ENCODE results near the gene TBC1D22A. TPM values are rescaled to one million over a fixed set of nuclear protein-coding genes. Genes with fewer than 3 reads are reported as not detected.

Gene TBC1D22A
- total RNA-seq, 3 donors from 2014 or later = 35.6 to 51.9 (median 41.8) TPM

DNA sequence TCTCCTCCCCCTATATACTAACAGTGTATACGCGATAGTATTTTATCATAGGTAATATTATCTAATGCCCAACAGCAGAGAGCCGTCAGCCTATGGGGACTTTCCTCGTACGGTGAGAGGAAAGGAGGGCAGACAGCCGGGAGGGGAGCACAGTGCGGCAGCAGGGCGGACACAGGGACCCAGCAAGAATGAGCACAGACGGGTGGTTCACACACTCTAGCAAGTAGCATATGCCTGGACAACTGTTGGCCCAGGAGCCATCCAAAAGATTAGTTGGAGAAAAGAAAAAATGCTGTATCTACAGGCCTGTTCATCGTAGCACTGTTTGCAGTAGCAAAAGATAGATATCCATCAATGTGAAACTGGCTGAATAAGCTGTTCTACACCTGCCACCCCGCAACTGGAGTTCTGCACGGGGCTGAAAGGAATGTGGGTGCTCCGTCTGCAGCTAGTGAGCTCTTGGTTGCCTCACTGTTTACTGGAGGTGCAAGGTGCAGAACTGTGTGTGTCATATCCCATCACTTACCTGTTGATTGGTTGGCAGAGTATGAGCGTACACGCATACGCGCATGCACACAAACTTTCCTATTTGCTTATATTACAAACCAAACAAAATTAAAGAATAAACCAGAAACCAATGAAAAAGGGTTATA is 324.3 kb downstream of the TBC1D22A start:
- ATAC-seq = peak; percentile 31
- DNase-seq = no peak
- Histone ChIP-seq H3K4me1 (ENCODE audit: low read depth) (peaks cover 3% of the 10 kb centered on the region), H3K36me3 (ENCODE audit: low read depth) (no peaks in the 10 kb centered on the region), H3K4me3 (no peak overlapping the region), H3K9me3 (no peaks in the 10 kb centered on the region)
- intact Hi-C loops (cut with DNase I, micrococcal nuclease) = no loop called here
- TF ChIP-seq CTCF (IDR thresholded peaks at IDR 0.05) = no peak

GRCh38 chr22:47088480-47089158 is 326.2 kb downstream of the TBC1D22A start:
- no peaks in the 10 kb centered on the region for H3K36me3 ChIP-seq (ENCODE audit: low read depth)
- DNase-seq (no peak), ATAC-seq (no peak)
- H3K4me1 ChIP-seq (ENCODE audit: low read depth) = peaks cover 3% of the 10 kb centered on the region
- intact Hi-C loops (cut with DNase I, micrococcal nuclease) = no loop called here
- no peak for TF ChIP-seq CTCF (IDR thresholded peaks at IDR 0.05)
- no peak overlapping the region for H3K4me3 ChIP-seq
- H3K9me3 ChIP-seq = peaks cover 10% of the 10 kb centered on the region

DNA sequence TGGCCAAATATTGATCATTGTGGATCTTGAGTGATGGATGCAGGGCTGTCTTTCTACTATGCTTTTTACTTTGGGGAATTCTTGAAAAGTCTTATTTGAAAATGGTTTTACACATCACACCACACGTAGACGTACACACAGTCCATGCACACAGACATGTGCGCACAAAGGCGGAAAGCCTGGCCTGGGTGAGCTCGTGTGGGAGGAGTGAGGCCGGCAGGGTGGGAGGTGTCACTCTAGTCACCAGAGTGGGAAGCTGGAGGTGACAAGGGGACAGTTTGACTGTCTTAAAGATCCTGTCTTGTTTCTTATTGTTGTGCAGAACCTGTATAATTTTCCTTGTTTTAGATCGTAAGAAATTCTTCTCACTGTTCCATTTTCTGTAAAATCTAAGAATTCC is 326.9 kb downstream of the TBC1D22A start:
- peaks cover 3% of the 10 kb centered on the region for H3K4me1 ChIP-seq (ENCODE audit: low read depth)
- H3K9me3 ChIP-seq = peaks cover 16% of the 10 kb centered on the region
- H3K4me3 ChIP-seq = no peak overlapping the region
- no peak for TF ChIP-seq CTCF (IDR thresholded peaks at IDR 0.05)
- no peak for ATAC-seq
- DNase-seq = no peak
- H3K36me3 ChIP-seq (ENCODE audit: low read depth) = no peaks in the 10 kb centered on the region
- intact Hi-C loops (cut with DNase I, micrococcal nuclease) = no loop called here

GRCh38 chr22:47089796-47090460 is 327.5 kb downstream of the TBC1D22A start:
- no peak for TF ChIP-seq CTCF (IDR thresholded peaks at IDR 0.05)
- Histone ChIP-seq H3K36me3 (ENCODE audit: low read depth) (no peaks in the 10 kb centered on the region), H3K4me3 (no peak overlapping the region), H3K9me3 (peaks cover 16% of the 10 kb centered on the region), H3K4me1 (ENCODE audit: low read depth) (peaks cover 3% of the 10 kb centered on the region)
- intact Hi-C loops (cut with DNase I, micrococcal nuclease) = no loop called here
- ATAC-seq (no peak), DNase-seq (no peak)

DNA sequence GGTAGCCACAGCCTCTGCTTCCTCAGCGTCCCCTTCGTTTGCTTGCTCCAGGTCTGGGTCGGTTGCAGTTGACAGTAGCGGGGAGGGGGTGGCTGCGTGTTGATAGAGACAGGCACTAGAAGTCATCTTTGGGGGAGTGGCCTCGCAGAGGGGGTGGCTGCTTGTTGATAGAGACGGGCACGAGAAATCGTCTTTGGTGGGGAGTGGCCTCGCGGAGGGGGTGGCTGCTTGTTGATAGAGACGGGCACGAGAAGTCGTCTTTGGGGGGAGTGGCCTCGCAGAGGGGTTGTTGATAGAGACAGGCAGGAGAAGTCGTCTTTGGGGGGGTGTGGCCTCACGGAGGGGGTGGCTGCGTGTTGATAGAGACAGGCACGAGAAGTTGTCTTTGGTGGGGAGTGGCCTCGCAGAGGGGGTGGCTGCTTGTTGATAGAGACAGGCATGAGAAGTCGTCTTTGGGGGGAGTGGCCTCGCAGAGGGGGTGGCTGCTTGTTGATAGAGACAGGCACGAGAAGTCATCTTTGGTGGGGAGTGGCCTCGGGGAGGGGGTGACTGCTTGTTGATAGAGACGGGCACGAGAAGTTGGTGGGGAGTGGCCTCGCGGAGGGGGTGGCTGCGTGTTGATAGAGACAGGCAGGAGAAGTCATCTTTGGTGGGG is 328.3 kb downstream of the TBC1D22A start:
- DNase-seq (no peak), ATAC-seq (no peak)
- Histone ChIP-seq H3K36me3 (ENCODE audit: low read depth) (no peaks in the 10 kb centered on the region), H3K9me3 (peaks cover 16% of the 10 kb centered on the region), H3K4me3 (no peak overlapping the region), H3K4me1 (ENCODE audit: low read depth) (peaks cover 3% of the 10 kb centered on the region)
- intact Hi-C loops (cut with DNase I, micrococcal nuclease) = no loop called here
- TF ChIP-seq CTCF (IDR thresholded peaks at IDR 0.05) = no peak
